Subcutaneous adipose tissue (tissue), 4 donors: ENCODE data around the gene IGLON5. TPM values are rescaled to one million over a fixed set of nuclear protein-coding genes. Genes with fewer than 3 reads are reported as not detected.

Source experiments
- CTCF ChIP-seq: fragments of 450-650 bp; IDR thresholded peaks from one replicate; pipeline ENCODE4 v1.5.1; 2016; ENCODE audit warnings: low read depth, mild to moderate bottlenecking, control low read depth, antibody characterized with exemption, moderate library complexity
- total RNA-seq, 4 donors: library from RNA; depleted of rRNA; stranded (reverse); fragments of >200 nt; gene quantifications; one replicate each; pipeline ENCODE4 v1.1.0, GENCODE V29; 2016

Gene IGLON5
- total RNA-seq, 4 donors from 2014 or later: 0.17 to 0.82 (median 0.22) TPM; not detected in 1

- no peak for TF ChIP-seq CTCF
Observed at GRCh38 chr19:51357952-51358351, 46.5 kb downstream of the IGLON5 start.

GRCh38 chr19:51359294-51359693 lies 47.9 kb downstream of the IGLON5 start:
- TF ChIP-seq CTCF: no peak

GRCh38 chr19:51361239-51361638 lies 49.8 kb downstream of the IGLON5 start:
- TF ChIP-seq CTCF: no peak

GRCh38 chr19:51364200-51365106 lies 53.0 kb downstream of the IGLON5 start:
- TF ChIP-seq CTCF: no peak

GRCh38 chr19:51365211-51365964 lies 53.9 kb downstream of the IGLON5 start:
- no peak for TF ChIP-seq CTCF

GRCh38 chr19:51365965-51366388 lies 54.5 kb downstream of the IGLON5 start, which contains the start of gene ETFB:
Gene ETFB, minus strand, starts transcription at chr19:51366388. Its CDS starts 62 bp downstream, at chr19:51366326.
- TF ChIP-seq CTCF: no peak
